KMS-11 (cell line): ENCODE data around the gene CENPW.

Experiments
- H2AFZ ChIP-seq: fragments of 200-600 bp; sonication (generic); 2 replicates; pipeline ENCODE4 v1.6.1; 2016; ENCODE audit warnings: antibody characterized with exemption, mixed run types, low read depth
- H3K27ac ChIP-seq: fragments of 200-600 bp; sonication (generic); 2 replicates; pipeline ENCODE4 v1.6.1; 2016; ENCODE audit warnings: mild to moderate bottlenecking, mixed run types
- H3K27me3 ChIP-seq: fragments of 200-600 bp; sonication (generic); 2 replicates; pipeline ENCODE4 v1.6.1; 2017; ENCODE audit warnings: mild to moderate bottlenecking, low read depth, mixed run types, moderate library complexity; ENCODE audit not compliant: insufficient read depth
- H3K36me3 ChIP-seq: fragments of 200-600 bp; sonication (generic); 2 replicates; pipeline ENCODE4 v1.6.1; 2017; ENCODE audit warnings: mild to moderate bottlenecking, mixed run types; ENCODE audit not compliant: insufficient read depth
- H3K4me1 ChIP-seq: fragments of 200-600 bp; sonication (generic); 2 replicates; pipeline ENCODE4 v1.6.1; 2016; ENCODE audit warnings: mild to moderate bottlenecking, low read depth, mixed run types; ENCODE audit not compliant: poor library complexity, severe bottlenecking
- H3K4me2 ChIP-seq: fragments of 200-600 bp; sonication (generic); 2 replicates; pipeline ENCODE4 v1.7.0; 2016; ENCODE audit warnings: mild to moderate bottlenecking, mixed run types
- H3K4me3 ChIP-seq: fragments of 200-600 bp; sonication (generic); IDR thresholded peaks from 2 replicates; pipeline ENCODE4 v1.6.1; 2017; ENCODE audit warnings: low read depth, low read length, mixed read lengths; ENCODE audit not compliant: insufficient read depth
- H3K79me2 ChIP-seq: fragments of 200-600 bp; sonication (generic); 2 replicates; pipeline ENCODE4 v1.6.1; 2016; ENCODE audit warnings: low read depth, mixed run types; ENCODE audit not compliant: insufficient read depth
- H3K9ac ChIP-seq: fragments of 200-600 bp; sonication (generic); 2 replicates; pipeline ENCODE4 v1.6.1; 2016; ENCODE audit warnings: mild to moderate bottlenecking, mixed run types
- H4K20me1 ChIP-seq: fragments of 200-600 bp; sonication (generic); 2 replicates; pipeline ENCODE4 v1.6.1; 2016; ENCODE audit warnings: mild to moderate bottlenecking, mixed run types; ENCODE audit not compliant: insufficient read depth
- TF ChIP-seq, protein P1 (sequence below): fragments of 200-600 bp; sonication (generic); conservative IDR thresholded peaks from 2 replicates; pipeline ENCODE4 v1.6.1; 2017; ENCODE audit warnings: low read depth, mild to moderate bottlenecking, antibody characterized with exemption, low read length, moderate library complexity, mixed read lengths

CENPW gene

GRCh38 chr6:126313941-126314340 is 26.0 kb upstream of the CENPW start:
- no peak overlapping the region for H3K9ac ChIP-seq
- H3K79me2 ChIP-seq: no peaks in the 10 kb centered on the region
- H3K36me3 ChIP-seq: no peaks in the 10 kb centered on the region
- no peaks in the 10 kb centered on the region for H3K27me3 ChIP-seq
- H3K27ac ChIP-seq: no peak overlapping the region
- no peaks in the 10 kb centered on the region for H4K20me1 ChIP-seq
- H3K4me2 ChIP-seq: no peak overlapping the region
- H3K4me1 ChIP-seq: no peaks in the 10 kb centered on the region
- H3K4me3 ChIP-seq: no peak overlapping the region
- TF ChIP-seq, protein P1, sequence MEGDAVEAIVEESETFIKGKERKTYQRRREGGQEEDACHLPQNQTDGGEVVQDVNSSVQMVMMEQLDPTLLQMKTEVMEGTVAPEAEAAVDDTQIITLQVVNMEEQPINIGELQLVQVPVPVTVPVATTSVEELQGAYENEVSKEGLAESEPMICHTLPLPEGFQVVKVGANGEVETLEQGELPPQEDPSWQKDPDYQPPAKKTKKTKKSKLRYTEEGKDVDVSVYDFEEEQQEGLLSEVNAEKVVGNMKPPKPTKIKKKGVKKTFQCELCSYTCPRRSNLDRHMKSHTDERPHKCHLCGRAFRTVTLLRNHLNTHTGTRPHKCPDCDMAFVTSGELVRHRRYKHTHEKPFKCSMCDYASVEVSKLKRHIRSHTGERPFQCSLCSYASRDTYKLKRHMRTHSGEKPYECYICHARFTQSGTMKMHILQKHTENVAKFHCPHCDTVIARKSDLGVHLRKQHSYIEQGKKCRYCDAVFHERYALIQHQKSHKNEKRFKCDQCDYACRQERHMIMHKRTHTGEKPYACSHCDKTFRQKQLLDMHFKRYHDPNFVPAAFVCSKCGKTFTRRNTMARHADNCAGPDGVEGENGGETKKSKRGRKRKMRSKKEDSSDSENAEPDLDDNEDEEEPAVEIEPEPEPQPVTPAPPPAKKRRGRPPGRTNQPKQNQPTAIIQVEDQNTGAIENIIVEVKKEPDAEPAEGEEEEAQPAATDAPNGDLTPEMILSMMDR: no peak
- H2AFZ ChIP-seq: no peak overlapping the region

DNA sequence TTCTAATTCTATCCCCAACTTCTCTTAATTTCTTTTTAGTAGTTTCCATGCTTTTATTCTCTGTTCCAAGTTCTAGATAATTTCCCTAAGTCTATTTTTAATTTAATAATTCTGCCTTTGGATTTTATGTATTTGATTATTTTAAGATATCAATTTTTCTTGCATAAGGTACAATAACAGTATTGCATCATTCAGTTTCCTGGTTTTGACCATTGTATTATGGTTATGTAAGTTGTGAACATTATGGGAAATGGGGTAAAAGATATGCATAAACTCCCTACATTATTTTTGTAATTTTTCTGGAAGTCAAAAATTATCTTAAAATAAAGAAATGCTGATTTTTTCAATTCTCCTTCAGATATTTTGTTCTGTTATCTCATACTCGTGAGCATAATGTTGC is 21.1 kb upstream of the CENPW start:
- Histone ChIP-seq H3K4me1 (no peaks in the 10 kb centered on the region), H3K9ac (no peak overlapping the region), H3K27ac (no peak overlapping the region), H2AFZ (no peak overlapping the region), H3K27me3 (no peaks in the 10 kb centered on the region), H3K4me2 (no peak overlapping the region), H3K79me2 (no peaks in the 10 kb centered on the region), H3K36me3 (no peaks in the 10 kb centered on the region), H4K20me1 (no peaks in the 10 kb centered on the region), H3K4me3 (no peak overlapping the region)
- TF ChIP-seq, protein P1: no peak

DNA sequence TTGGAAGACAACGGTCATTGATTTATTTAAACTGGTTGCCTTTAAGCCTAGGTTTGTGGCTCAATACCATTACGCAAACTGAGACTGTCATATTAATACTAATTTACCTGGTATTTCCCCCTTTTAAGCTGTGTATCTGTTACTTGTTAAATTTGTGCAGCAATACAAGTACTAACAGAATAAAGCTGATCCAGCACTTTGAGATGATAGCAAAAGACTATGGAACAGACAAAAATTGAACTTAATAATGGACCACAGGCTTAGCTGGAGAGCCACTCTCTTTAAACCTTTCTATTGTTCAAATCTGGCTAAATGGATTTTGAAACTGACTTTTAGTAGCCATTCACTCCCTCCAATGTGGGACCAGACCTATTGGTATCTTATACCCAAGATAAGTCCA is 6.2 kb upstream of the CENPW start:
- H3K79me2 ChIP-seq: no peaks in the 10 kb centered on the region
- H3K4me3 ChIP-seq: no peak overlapping the region
- H3K4me2 ChIP-seq: no peak overlapping the region
- TF ChIP-seq, protein P1: no peak
- H3K27me3 ChIP-seq: no peaks in the 10 kb centered on the region
- H3K27ac ChIP-seq: no peak overlapping the region
- H2AFZ ChIP-seq: no peak overlapping the region
- no peaks in the 10 kb centered on the region for H4K20me1 ChIP-seq
- no peak overlapping the region for H3K9ac ChIP-seq
- H3K4me1 ChIP-seq: no peaks in the 10 kb centered on the region
- no peaks in the 10 kb centered on the region for H3K36me3 ChIP-seq

- H3K9ac ChIP-seq: no peak overlapping the region
- no peak overlapping the region for H3K4me3 ChIP-seq
Observed at GRCh38 chr6:126335210-126335609, 4.7 kb upstream of the CENPW start.

More at GRCh38 chr6:126335210-126335609, 4.7 kb upstream of the CENPW start:
- H3K36me3 ChIP-seq: no peaks in the 10 kb centered on the region
- TF ChIP-seq, protein P1: no peak
- H3K4me2 ChIP-seq: no peak overlapping the region
- H3K27ac ChIP-seq: no peak overlapping the region
- no peaks in the 10 kb centered on the region for H3K27me3 ChIP-seq
- no peaks in the 10 kb centered on the region for H4K20me1 ChIP-seq
- H3K4me1 ChIP-seq: no peaks in the 10 kb centered on the region
- H2AFZ ChIP-seq: no peak overlapping the region
- H3K79me2 ChIP-seq: no peaks in the 10 kb centered on the region
